Nephron (organoid): ENCODE data around the gene USP3.

Source experiments
- H3K27ac Mint-ChIP-seq, 3 experiments: 2 replicates each; pipeline ENCODE4 v1.8.0; 2020; ENCODE audit warnings: mixed read lengths in 3 of 3, mild to moderate bottlenecking in 2 of 3, moderate library complexity in 1 of 3
- H3K27me3 Mint-ChIP-seq: 2 replicates; pipeline ENCODE4 v1.8.0; 2021; ENCODE audit warnings: low read depth, mild to moderate bottlenecking, moderate library complexity, mixed read lengths
- H3K36me3 Mint-ChIP-seq: 2 replicates; pipeline ENCODE4 v1.8.0; 2020; ENCODE audit warnings: low read depth, mixed read lengths
- H3K4me1 Mint-ChIP-seq: 2 replicates; pipeline ENCODE4 v1.8.0; 2020; ENCODE audit warnings: mixed read lengths
- H3K4me3 Mint-ChIP-seq, 3 experiments: 2 replicates each; pipeline ENCODE4 v1.8.0; 2020; ENCODE audit warnings: mild to moderate bottlenecking in 3 of 3, mixed read lengths in 3 of 3, moderate library complexity in 2 of 3
- H3K9me3 Mint-ChIP-seq: 2 replicates; pipeline ENCODE4 v1.8.0; 2020; ENCODE audit warnings: mixed read lengths
- TF ChIP-seq, protein P1 (sequence below), 3 experiments: fragments of 200-600 bp; sonication (generic); IDR thresholded peaks; one replicate each; pipeline ENCODE4 v1.5.0; 2021; ENCODE audit warnings: antibody characterized with exemption in 3 of 3; ENCODE audit not compliant: unreplicated experiment in 3 of 3

USP3 gene

DNA sequence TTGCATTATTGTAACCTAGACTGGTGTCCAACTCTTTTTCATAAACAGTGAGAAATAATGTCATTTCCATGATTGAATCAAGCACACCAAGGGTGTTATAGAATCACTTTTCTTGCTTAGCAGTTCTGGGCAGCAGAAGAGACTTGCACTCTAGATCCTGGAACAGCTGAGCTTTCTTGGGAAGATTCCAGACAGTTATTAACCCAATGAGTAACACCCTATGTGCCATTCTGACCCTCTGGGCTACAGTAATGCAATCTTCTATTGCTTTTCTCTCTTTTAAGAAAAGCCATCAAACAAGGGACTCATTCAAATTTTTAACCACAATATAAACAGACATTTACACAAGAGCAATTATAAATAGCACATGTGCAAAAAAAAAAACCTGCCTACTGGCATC, 39.3 kb upstream of the USP3 start:
- TF ChIP-seq, protein P1, sequence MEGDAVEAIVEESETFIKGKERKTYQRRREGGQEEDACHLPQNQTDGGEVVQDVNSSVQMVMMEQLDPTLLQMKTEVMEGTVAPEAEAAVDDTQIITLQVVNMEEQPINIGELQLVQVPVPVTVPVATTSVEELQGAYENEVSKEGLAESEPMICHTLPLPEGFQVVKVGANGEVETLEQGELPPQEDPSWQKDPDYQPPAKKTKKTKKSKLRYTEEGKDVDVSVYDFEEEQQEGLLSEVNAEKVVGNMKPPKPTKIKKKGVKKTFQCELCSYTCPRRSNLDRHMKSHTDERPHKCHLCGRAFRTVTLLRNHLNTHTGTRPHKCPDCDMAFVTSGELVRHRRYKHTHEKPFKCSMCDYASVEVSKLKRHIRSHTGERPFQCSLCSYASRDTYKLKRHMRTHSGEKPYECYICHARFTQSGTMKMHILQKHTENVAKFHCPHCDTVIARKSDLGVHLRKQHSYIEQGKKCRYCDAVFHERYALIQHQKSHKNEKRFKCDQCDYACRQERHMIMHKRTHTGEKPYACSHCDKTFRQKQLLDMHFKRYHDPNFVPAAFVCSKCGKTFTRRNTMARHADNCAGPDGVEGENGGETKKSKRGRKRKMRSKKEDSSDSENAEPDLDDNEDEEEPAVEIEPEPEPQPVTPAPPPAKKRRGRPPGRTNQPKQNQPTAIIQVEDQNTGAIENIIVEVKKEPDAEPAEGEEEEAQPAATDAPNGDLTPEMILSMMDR (IDR thresholded peaks at IDR 0.05; ENCODE audit: unreplicated experiment in 3 of 3), result no peak
- Mint-ChIP-seq H3K9me3 (no peaks in the 10 kb centered on the region), H3K36me3 (no peaks in the 10 kb centered on the region), H3K27me3 (peaks cover 9% of the 10 kb centered on the region), H3K4me3 (no peak overlapping the region), H3K27ac (peak overlapping the region in 1 of 3 experiments; percentile 50), H3K4me1 (peaks cover 66% of the 10 kb centered on the region)

GRCh38 chr15:63466378-63467192, 37.8 kb upstream of the USP3 start:
- peaks cover 53% of the 10 kb centered on the region for H3K4me1 Mint-ChIP-seq
- H3K4me3 Mint-ChIP-seq, result no peak overlapping the region
- peak overlapping the region in 2 of 3 experiments; percentile 16 to 38 for H3K27ac Mint-ChIP-seq
- no peaks in the 10 kb centered on the region for H3K9me3 Mint-ChIP-seq
- TF ChIP-seq, protein P1 (IDR thresholded peaks at IDR 0.05; ENCODE audit: unreplicated experiment in 3 of 3), result peak; percentile 50 to 72 (median 55)
- no peaks in the 10 kb centered on the region for H3K36me3 Mint-ChIP-seq
- peaks cover 7% of the 10 kb centered on the region for H3K27me3 Mint-ChIP-seq

DNA sequence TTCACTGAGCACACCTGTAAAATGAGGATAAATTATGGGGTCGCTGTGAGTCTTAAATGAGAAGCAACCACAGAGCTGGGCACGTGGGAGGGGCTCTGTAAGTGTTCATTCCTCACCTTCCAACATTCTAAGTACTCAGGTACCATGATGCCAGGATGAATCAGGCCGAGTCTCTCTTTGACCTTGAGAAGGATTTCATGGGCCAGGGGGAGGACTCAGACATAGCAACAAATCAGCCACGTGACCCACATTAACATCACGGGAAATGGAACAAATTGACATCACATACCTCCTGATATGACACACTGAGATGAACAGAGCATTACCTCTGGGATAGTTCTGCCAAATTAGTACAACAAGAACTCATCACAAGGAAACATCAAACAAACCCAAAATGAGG, 35.2 kb upstream of the USP3 start:
- H3K27me3 Mint-ChIP-seq, result peaks cover 14% of the 10 kb centered on the region
- H3K36me3 Mint-ChIP-seq, result no peaks in the 10 kb centered on the region
- H3K4me3 Mint-ChIP-seq, result no peak overlapping the region
- TF ChIP-seq, protein P1 (IDR thresholded peaks at IDR 0.05; ENCODE audit: unreplicated experiment in 3 of 3), result no peak
- no peaks in the 10 kb centered on the region for H3K9me3 Mint-ChIP-seq
- H3K27ac Mint-ChIP-seq, result no peak overlapping the region
- H3K4me1 Mint-ChIP-seq, result peaks cover 34% of the 10 kb centered on the region

DNA sequence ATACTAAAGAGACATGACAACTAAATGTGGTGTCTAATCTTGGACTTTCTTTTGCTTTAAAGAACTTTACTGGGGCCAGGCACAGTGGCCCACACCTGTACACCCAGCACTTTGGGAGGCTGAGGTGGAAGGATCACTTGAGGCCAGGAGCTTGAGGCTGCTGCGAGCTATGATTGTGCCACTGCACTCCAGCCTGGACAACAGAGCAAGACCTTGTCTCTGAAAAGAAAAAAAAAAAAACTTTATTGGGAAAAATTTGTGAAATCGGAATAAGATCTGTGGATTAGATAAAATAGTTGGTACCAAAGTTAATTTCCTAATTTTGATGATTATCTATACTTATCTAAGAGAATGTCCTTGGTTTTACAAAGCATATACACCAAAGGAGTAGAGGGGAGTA, 34.4 kb upstream of the USP3 start:
- peaks cover 38% of the 10 kb centered on the region for H3K4me1 Mint-ChIP-seq
- no peak overlapping the region for H3K4me3 Mint-ChIP-seq
- no peaks in the 10 kb centered on the region for H3K36me3 Mint-ChIP-seq
- no peaks in the 10 kb centered on the region for H3K9me3 Mint-ChIP-seq
- H3K27me3 Mint-ChIP-seq, result peaks cover 17% of the 10 kb centered on the region
- H3K27ac Mint-ChIP-seq, result no peak overlapping the region
- TF ChIP-seq, protein P1 (IDR thresholded peaks at IDR 0.05; ENCODE audit: unreplicated experiment in 3 of 3), result no peak

- TF ChIP-seq, protein P1 (IDR thresholded peaks at IDR 0.05; ENCODE audit: unreplicated experiment in 3 of 3), result no peak
- no peaks in the 10 kb centered on the region for H3K36me3 Mint-ChIP-seq
- H3K27ac Mint-ChIP-seq, result peak overlapping the region in 2 of 3 experiments; percentile 10 to 11
- peaks cover 12% of the 10 kb centered on the region for H3K27me3 Mint-ChIP-seq
- peaks cover 26% of the 10 kb centered on the region for H3K4me1 Mint-ChIP-seq
- H3K9me3 Mint-ChIP-seq, result peaks cover 3% of the 10 kb centered on the region
- H3K4me3 Mint-ChIP-seq, result no peak overlapping the region
Observed at GRCh38 chr15:63473007-63473748, 31.2 kb upstream of the USP3 start.
